ENCODE measurements around the gene ANXA4.
"Not testable (repeated sequence)": the region's sequence is repeated elsewhere in the genome, so short reads cannot be mapped to it uniquely, and the experiment has no call there.

ANXA4 gene

DNA sequence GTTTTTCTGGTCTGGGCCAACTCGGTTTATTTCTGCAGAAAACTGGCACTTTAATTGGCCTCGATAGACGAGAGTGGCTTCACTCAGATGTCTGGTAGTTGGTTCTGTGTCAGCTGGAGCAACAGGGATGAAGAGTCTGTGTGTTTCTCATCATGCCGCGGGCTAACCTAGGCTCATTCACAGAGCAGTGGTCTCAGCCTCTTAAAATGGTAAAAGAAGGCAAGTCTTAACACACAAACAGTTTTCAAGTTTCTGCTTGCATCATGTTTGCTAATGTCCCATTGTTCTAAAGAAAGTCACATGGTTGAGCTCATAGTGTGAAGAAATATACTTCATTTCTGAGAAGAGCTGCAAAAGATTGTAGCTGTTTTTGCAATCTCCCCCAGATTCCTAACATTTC, 37.5 kb upstream of the ANXA4 start:
- H3K9ac ChIP-seq (ENCODE audit: low read depth in 1 of 2, low read length in 2 of 2), result no peak overlapping the region
- H3K27ac ChIP-seq (ENCODE audit: low read depth in 2 of 2, low read length in 2 of 2), result no peak overlapping the region
- H3K4me3 ChIP-seq (ENCODE audit: low read length in 2 of 2), result no peak overlapping the region
- H3K9me3 ChIP-seq (ENCODE audit: control insufficient read depth in 2 of 2, low read length in 2 of 2), result no peaks in the 10 kb centered on the region
- no peaks in the 10 kb centered on the region for H3K4me1 ChIP-seq (ENCODE audit: control insufficient read depth in 2 of 2, insufficient read depth in 2 of 2, low read length in 2 of 2)
- H3K36me3 ChIP-seq (ENCODE audit: control insufficient read depth in 2 of 2, insufficient read depth in 2 of 2, low read length in 2 of 2), result no peaks in the 10 kb centered on the region
- H3K27me3 ChIP-seq (ENCODE audit: control insufficient read depth in 2 of 2, insufficient read depth in 2 of 2, low read length in 2 of 2), result no peaks in the 10 kb centered on the region

GRCh38 chr2:69709290-69709689, 32.6 kb upstream of the ANXA4 start:
- no peaks in the 10 kb centered on the region for H3K36me3 ChIP-seq (ENCODE audit: control insufficient read depth in 2 of 2, insufficient read depth in 2 of 2, low read length in 2 of 2)
- no peaks in the 10 kb centered on the region for H3K4me1 ChIP-seq (ENCODE audit: control insufficient read depth in 2 of 2, insufficient read depth in 2 of 2, low read length in 2 of 2)
- H3K27ac ChIP-seq (ENCODE audit: low read depth in 2 of 2, low read length in 2 of 2), result no peak overlapping the region
- no peak overlapping the region for H3K4me3 ChIP-seq (ENCODE audit: low read length in 2 of 2)
- H3K27me3 ChIP-seq (ENCODE audit: control insufficient read depth in 2 of 2, insufficient read depth in 2 of 2, low read length in 2 of 2), result no peaks in the 10 kb centered on the region
- H3K9me3 ChIP-seq (ENCODE audit: control insufficient read depth in 2 of 2, low read length in 2 of 2), result no peaks in the 10 kb centered on the region
- no peak overlapping the region for H3K9ac ChIP-seq (ENCODE audit: low read depth in 1 of 2, low read length in 2 of 2)

- H3K9me3 ChIP-seq (ENCODE audit: control insufficient read depth in 2 of 2, low read length in 2 of 2), result no peaks in the 10 kb centered on the region
- H3K4me1 ChIP-seq (ENCODE audit: control insufficient read depth in 2 of 2, insufficient read depth in 2 of 2, low read length in 2 of 2), result no peaks in the 10 kb centered on the region
- H3K9ac ChIP-seq (ENCODE audit: low read depth in 1 of 2, low read length in 2 of 2), result no peak overlapping the region
- H3K27me3 ChIP-seq (ENCODE audit: control insufficient read depth in 2 of 2, insufficient read depth in 2 of 2, low read length in 2 of 2), result no peaks in the 10 kb centered on the region
- no peaks in the 10 kb centered on the region for H3K36me3 ChIP-seq (ENCODE audit: control insufficient read depth in 2 of 2, insufficient read depth in 2 of 2, low read length in 2 of 2)
- no peak overlapping the region for H3K27ac ChIP-seq (ENCODE audit: low read depth in 2 of 2, low read length in 2 of 2)
- no peak overlapping the region for H3K4me3 ChIP-seq (ENCODE audit: low read length in 2 of 2)
Observed at GRCh38 chr2:69711971-69712370, 30.0 kb upstream of the ANXA4 start.

DNA sequence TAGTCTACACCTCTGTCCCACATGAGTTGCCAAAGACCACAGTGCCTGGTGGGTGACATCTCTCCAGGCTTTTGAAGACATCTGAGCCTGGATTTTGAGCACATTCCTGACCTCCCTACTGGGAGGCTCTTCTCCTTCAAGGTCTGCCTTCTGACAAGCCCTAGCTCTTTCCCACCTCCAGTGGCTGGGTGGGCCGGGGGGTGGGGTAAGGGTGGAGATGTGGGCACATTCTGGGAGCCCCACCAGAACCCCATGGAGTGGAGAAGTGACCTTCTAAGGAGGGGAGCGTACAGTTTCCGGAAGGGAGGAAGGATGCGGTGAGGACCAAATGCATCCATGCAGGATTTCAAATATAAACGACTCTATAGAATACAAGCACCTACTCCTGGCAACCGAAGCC, 27.9 kb upstream of the ANXA4 start:
- H3K4me3 ChIP-seq (ENCODE audit: low read length in 2 of 2), result no peak overlapping the region
- no peaks in the 10 kb centered on the region for H3K9me3 ChIP-seq (ENCODE audit: control insufficient read depth in 2 of 2, low read length in 2 of 2)
- no peaks in the 10 kb centered on the region for H3K27me3 ChIP-seq (ENCODE audit: control insufficient read depth in 2 of 2, insufficient read depth in 2 of 2, low read length in 2 of 2)
- no peaks in the 10 kb centered on the region for H3K4me1 ChIP-seq (ENCODE audit: control insufficient read depth in 2 of 2, insufficient read depth in 2 of 2, low read length in 2 of 2)
- no peak overlapping the region for H3K27ac ChIP-seq (ENCODE audit: low read depth in 2 of 2, low read length in 2 of 2)
- no peaks in the 10 kb centered on the region for H3K36me3 ChIP-seq (ENCODE audit: control insufficient read depth in 2 of 2, insufficient read depth in 2 of 2, low read length in 2 of 2)
- no peak overlapping the region for H3K9ac ChIP-seq (ENCODE audit: low read depth in 1 of 2, low read length in 2 of 2)

DNA sequence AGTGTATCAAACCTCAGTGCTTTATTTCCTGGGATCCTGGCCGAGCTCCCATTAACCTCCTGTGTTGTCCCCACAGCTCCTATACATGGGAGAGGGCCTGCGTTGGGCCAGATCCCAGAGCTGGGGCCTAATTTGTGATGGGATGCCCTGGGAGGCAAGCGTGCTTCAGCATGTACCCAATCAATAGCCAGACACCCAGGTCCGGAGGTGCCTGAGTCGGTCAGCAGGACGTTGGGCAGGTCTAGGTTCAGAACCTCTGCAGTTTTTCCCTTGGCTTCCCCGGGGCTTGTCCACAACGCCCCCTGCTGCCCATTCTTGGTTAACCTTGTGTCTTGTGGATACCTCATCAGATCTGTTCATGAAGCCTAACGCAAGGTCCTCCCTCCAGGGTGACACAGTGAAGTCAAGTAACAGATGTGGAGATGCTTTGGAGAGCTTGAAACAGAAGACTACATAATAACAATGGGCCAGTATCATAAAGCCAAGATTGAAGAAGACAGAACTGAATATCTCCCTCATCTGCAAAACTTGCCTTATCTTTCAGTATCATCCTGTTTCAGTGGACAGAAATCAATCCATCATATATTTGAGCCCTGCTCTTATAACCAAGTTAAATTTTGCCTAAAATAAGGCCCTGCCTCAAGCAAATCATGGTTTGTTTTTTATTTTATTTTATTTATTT, 27.3 kb upstream of the ANXA4 start:
- H3K27me3 ChIP-seq (ENCODE audit: control insufficient read depth in 2 of 2, insufficient read depth in 2 of 2, low read length in 2 of 2); H3K9ac ChIP-seq (ENCODE audit: low read depth in 1 of 2, low read length in 2 of 2); H3K36me3 ChIP-seq (ENCODE audit: control insufficient read depth in 2 of 2, insufficient read depth in 2 of 2, low read length in 2 of 2); H3K9me3 ChIP-seq (ENCODE audit: control insufficient read depth in 2 of 2, low read length in 2 of 2); H3K4me1 ChIP-seq (ENCODE audit: control insufficient read depth in 2 of 2, insufficient read depth in 2 of 2, low read length in 2 of 2); H3K27ac ChIP-seq (ENCODE audit: low read depth in 2 of 2, low read length in 2 of 2); H3K4me3 ChIP-seq (ENCODE audit: low read length in 2 of 2): not testable (repeated sequence)

DNA sequence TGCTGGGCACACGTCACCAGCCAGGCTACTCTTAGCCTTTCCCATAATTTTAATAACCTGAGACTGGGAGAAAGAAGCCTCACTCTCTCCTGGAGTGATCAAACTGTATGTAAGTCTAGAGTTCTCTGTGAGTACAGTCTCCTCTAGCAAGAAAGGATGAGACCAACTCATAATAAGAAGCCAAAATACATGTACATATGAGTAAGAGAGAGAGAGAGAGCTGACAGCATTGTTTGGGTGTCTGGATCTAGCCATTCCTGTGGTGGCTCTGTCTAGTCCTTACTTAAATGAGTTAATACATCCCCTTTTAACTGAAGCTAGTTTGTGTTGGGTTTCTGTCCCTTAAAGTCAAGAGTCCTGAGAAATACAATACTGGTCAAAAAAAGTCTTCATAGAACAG, 26.0 kb upstream of the ANXA4 start:
- Histone ChIP-seq H3K4me1 (ENCODE audit: control insufficient read depth in 2 of 2, insufficient read depth in 2 of 2, low read length in 2 of 2) (no peaks in the 10 kb centered on the region), H3K36me3 (ENCODE audit: control insufficient read depth in 2 of 2, insufficient read depth in 2 of 2, low read length in 2 of 2) (no peaks in the 10 kb centered on the region), H3K9me3 (ENCODE audit: control insufficient read depth in 2 of 2, low read length in 2 of 2) (no peaks in the 10 kb centered on the region), H3K27ac (ENCODE audit: low read depth in 2 of 2, low read length in 2 of 2) (no peak overlapping the region), H3K27me3 (ENCODE audit: control insufficient read depth in 2 of 2, insufficient read depth in 2 of 2, low read length in 2 of 2) (no peaks in the 10 kb centered on the region), H3K9ac (ENCODE audit: low read depth in 1 of 2, low read length in 2 of 2) (no peak overlapping the region), H3K4me3 (ENCODE audit: low read length in 2 of 2) (no peak overlapping the region)

GRCh38 chr2:69716555-69717120, 25.3 kb upstream of the ANXA4 start:
- Histone ChIP-seq H3K27me3 (ENCODE audit: control insufficient read depth in 2 of 2, insufficient read depth in 2 of 2, low read length in 2 of 2) (no peaks in the 10 kb centered on the region), H3K4me3 (ENCODE audit: low read length in 2 of 2) (no peak overlapping the region), H3K36me3 (ENCODE audit: control insufficient read depth in 2 of 2, insufficient read depth in 2 of 2, low read length in 2 of 2) (no peaks in the 10 kb centered on the region), H3K4me1 (ENCODE audit: control insufficient read depth in 2 of 2, insufficient read depth in 2 of 2, low read length in 2 of 2) (no peaks in the 10 kb centered on the region), H3K9me3 (ENCODE audit: control insufficient read depth in 2 of 2, low read length in 2 of 2) (no peaks in the 10 kb centered on the region), H3K9ac (ENCODE audit: low read depth in 1 of 2, low read length in 2 of 2) (no peak overlapping the region), H3K27ac (ENCODE audit: low read depth in 2 of 2, low read length in 2 of 2) (no peak overlapping the region)

GRCh38 chr2:69717186-69717585, 24.7 kb upstream of the ANXA4 start:
- no peaks in the 10 kb centered on the region for H3K9me3 ChIP-seq (ENCODE audit: control insufficient read depth in 2 of 2, low read length in 2 of 2)
- H3K4me3 ChIP-seq (ENCODE audit: low read length in 2 of 2), result no peak overlapping the region
- H3K36me3 ChIP-seq (ENCODE audit: control insufficient read depth in 2 of 2, insufficient read depth in 2 of 2, low read length in 2 of 2), result no peaks in the 10 kb centered on the region
- no peak overlapping the region for H3K9ac ChIP-seq (ENCODE audit: low read depth in 1 of 2, low read length in 2 of 2)
- H3K27ac ChIP-seq (ENCODE audit: low read depth in 2 of 2, low read length in 2 of 2), result no peak overlapping the region
- H3K27me3 ChIP-seq (ENCODE audit: control insufficient read depth in 2 of 2, insufficient read depth in 2 of 2, low read length in 2 of 2), result no peaks in the 10 kb centered on the region
- no peaks in the 10 kb centered on the region for H3K4me1 ChIP-seq (ENCODE audit: control insufficient read depth in 2 of 2, insufficient read depth in 2 of 2, low read length in 2 of 2)

DNA sequence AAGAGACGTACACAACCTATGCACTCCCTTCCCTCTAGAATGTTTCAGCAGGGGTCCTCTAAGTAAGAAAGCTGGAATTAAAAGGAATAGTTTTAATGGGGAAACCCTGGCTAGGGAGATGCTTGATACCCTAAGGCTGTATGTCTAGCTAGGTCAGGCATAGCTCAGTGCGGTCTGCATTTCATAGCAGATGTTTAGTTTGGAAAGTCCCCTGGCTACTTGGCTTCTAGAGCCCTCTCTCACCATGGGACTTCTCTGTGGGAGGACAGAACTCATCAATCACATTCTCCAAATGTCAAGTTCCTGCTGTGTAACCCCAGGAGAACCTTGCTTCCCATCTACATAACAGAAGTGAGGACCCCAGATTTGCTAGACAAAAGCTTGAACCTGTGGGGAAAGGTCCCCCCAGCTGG, 24.1 kb upstream of the ANXA4 start:
- Histone ChIP-seq H3K27me3 (ENCODE audit: control insufficient read depth in 2 of 2, insufficient read depth in 2 of 2, low read length in 2 of 2) (no peaks in the 10 kb centered on the region), H3K9ac (ENCODE audit: low read depth in 1 of 2, low read length in 2 of 2) (no peak overlapping the region), H3K27ac (ENCODE audit: low read depth in 2 of 2, low read length in 2 of 2) (no peak overlapping the region), H3K4me3 (ENCODE audit: low read length in 2 of 2) (no peak overlapping the region), H3K4me1 (ENCODE audit: control insufficient read depth in 2 of 2, insufficient read depth in 2 of 2, low read length in 2 of 2) (no peaks in the 10 kb centered on the region), H3K36me3 (ENCODE audit: control insufficient read depth in 2 of 2, insufficient read depth in 2 of 2, low read length in 2 of 2) (no peaks in the 10 kb centered on the region), H3K9me3 (ENCODE audit: control insufficient read depth in 2 of 2, low read length in 2 of 2) (no peaks in the 10 kb centered on the region)

- H3K36me3 ChIP-seq (ENCODE audit: control insufficient read depth in 2 of 2, insufficient read depth in 2 of 2, low read length in 2 of 2), result no peaks in the 10 kb centered on the region
- no peaks in the 10 kb centered on the region for H3K9me3 ChIP-seq (ENCODE audit: control insufficient read depth in 2 of 2, low read length in 2 of 2)
- H3K27ac ChIP-seq (ENCODE audit: low read depth in 2 of 2, low read length in 2 of 2), result no peak overlapping the region
- no peak overlapping the region for H3K4me3 ChIP-seq (ENCODE audit: low read length in 2 of 2)
- no peak overlapping the region for H3K9ac ChIP-seq (ENCODE audit: low read depth in 1 of 2, low read length in 2 of 2)
- no peaks in the 10 kb centered on the region for H3K27me3 ChIP-seq (ENCODE audit: control insufficient read depth in 2 of 2, insufficient read depth in 2 of 2, low read length in 2 of 2)
- H3K4me1 ChIP-seq (ENCODE audit: control insufficient read depth in 2 of 2, insufficient read depth in 2 of 2, low read length in 2 of 2), result no peaks in the 10 kb centered on the region
Observed at GRCh38 chr2:69718338-69718965, 23.5 kb upstream of the ANXA4 start.

All from mucosa of rectum (tissue), 2 donors.